GM12872 (cell line): ENCODE measurements around the gene ZNF638.

Experiments
- CTCF ChIP-seq: IDR thresholded peaks from 3 replicates; pipeline ENCODE4 v1.5.1; 2011; ENCODE audit warnings: low read depth, mild to moderate bottlenecking, low read length, moderate library complexity; ENCODE audit not compliant: insufficient read depth

The ZNF638 gene

GRCh38 chr2:71326968-71327367, 4.6 kb upstream of the ZNF638 start:
- TF ChIP-seq CTCF: no peak

GRCh38 chr2:71327916-71328315, 3.7 kb upstream of the ZNF638 start:
- no peak for TF ChIP-seq CTCF

GRCh38 chr2:71330155-71330554, 1.4 kb upstream of the ZNF638 start:
- no peak for TF ChIP-seq CTCF

GRCh38 chr2:71330585-71331330, 824 bp upstream of the ZNF638 start:
- TF ChIP-seq CTCF: no peak

GRCh38 chr2:71332435-71332796, 834 bp downstream of the ZNF638 start:
- no peak for TF ChIP-seq CTCF

- TF ChIP-seq CTCF: no peak
Measured at GRCh38 chr2:71333619-71334018, 2.0 kb downstream of the ZNF638 start.

- no peak for TF ChIP-seq CTCF
Measured at GRCh38 chr2:71336384-71336783, 4.8 kb downstream of the ZNF638 start.
